GM12891 (cell line): ENCODE measurements around the gene FSCN2.

Experiments
- DNase-seq: peaks from one replicate; pipeline ENCODE4 v3.0.0; 2011; ENCODE audit warnings: low spot score; ENCODE audit not compliant: insufficient read length
- FAIRE-seq: peaks from 2 replicates; lab custom pipeline; 2011; peaks lifted over from hg19 to GRCh38; lab: Jason Lieb, UNC
- PAX5 ChIP-seq: IDR thresholded peaks from 2 replicates; pipeline ENCODE4 v1.6.1; 2011; ENCODE audit warnings: low read length, moderate library complexity, mild to moderate bottlenecking; ENCODE audit not compliant: insufficient read depth, severe bottlenecking
- POLR2A ChIP-seq: IDR thresholded peaks from 2 replicates; pipeline ENCODE4 v1.6.1; 2011; ENCODE audit warnings: low read depth, low read length, control low read depth
- POLR2AphosphoS5 ChIP-seq: IDR thresholded peaks from 2 replicates; pipeline ENCODE4 v1.6.1; 2011; ENCODE audit warnings: low read depth, low read length, control low read depth
- POU2F2 ChIP-seq: IDR thresholded peaks from 2 replicates; pipeline ENCODE4 v1.6.1; 2011; ENCODE audit warnings: low read depth, mild to moderate bottlenecking, control low read depth, low read length, moderate library complexity
- SPI1 ChIP-seq: IDR thresholded peaks from 2 replicates; pipeline ENCODE4 v1.6.1; 2011; ENCODE audit warnings: low read depth, low read length, control low read depth
- TAF1 ChIP-seq: IDR thresholded peaks from 2 replicates; pipeline ENCODE4 v1.6.1; 2011; ENCODE audit warnings: low read depth, low read length, control low read depth

FSCN2 gene

GRCh38 chr17:81575836-81576235 lies 47.7 kb downstream of the FSCN2 start:
- TF ChIP-seq PAX5 (no peak), SPI1 (no peak), POLR2AphosphoS5 (no peak)
- FAIRE-seq (no peak), DNase-seq (no peak)

DNA sequence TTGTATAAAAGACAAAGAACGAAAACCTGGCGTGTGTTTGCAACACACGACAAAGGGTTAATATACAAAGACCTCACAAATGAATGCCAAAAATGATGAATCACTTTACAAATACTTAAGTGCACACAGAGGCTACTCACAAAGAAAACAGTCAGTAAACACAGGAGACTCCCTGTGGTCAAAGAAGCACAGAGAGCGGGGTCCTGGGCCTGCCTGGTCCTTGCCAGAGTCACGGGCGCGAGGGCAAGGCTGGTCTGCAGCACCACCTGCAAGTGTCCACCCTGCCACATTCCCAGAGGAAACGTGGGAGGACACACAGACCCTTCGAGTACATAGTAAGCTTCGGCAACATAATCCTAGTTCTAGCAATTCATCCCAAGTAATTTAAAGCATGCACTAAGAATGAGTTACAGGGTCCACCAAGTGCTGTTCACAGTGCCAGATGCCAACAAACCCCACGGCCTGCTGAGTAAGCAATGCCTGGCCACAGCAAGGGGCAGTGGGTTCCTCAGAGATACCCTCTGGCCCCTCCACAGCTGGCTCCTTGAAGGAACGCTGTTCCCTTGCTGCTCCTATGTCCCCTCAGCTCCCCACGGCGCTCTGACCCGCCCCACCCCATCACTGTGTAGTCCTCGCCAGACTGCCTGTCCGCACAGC lies 48.6 kb downstream of the FSCN2 start:
- no peak for DNase-seq
- FAIRE-seq, result no peak
- TF ChIP-seq SPI1, result no peak
- TF ChIP-seq POLR2A, result no peak
- TF ChIP-seq POLR2AphosphoS5, result no peak
- TF ChIP-seq PAX5, result no peak
- no peak for TF ChIP-seq TAF1
- no peak for TF ChIP-seq POU2F2

- DNase-seq, result no peak
- FAIRE-seq, result no peak
- TF ChIP-seq TAF1, result no peak
- no peak for TF ChIP-seq SPI1
- no peak for TF ChIP-seq POLR2A
- TF ChIP-seq POU2F2, result no peak
- no peak for TF ChIP-seq PAX5
- TF ChIP-seq POLR2AphosphoS5, result no peak
Measured at GRCh38 chr17:81577278-81578000, 49.3 kb downstream of the FSCN2 start.

DNA sequence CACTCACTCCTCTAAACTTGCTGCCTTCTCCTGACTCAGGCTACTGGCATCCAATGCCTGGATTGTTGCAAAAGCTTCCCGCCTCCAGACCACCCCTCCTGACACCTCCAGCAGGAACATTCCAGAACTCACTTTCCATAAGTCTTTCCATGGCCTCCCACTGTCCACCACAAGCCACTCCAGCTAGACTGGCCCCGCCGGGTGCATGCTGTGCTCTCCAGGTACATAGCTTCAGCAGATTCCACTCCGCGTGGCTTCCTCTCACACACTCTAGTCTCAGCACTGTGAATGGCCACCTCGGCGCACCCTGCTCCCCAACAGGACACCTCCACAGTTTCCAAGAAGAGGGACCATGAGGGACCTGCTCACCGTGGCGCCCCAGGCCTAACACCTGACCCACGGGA lies 49.9 kb downstream of the FSCN2 start:
- TF ChIP-seq SPI1, result no peak
- TF ChIP-seq POLR2AphosphoS5, result no peak
- TF ChIP-seq TAF1, result no peak
- TF ChIP-seq POLR2A, result no peak
- TF ChIP-seq PAX5, result no peak
- FAIRE-seq (no peak), DNase-seq (no peak)

GRCh38 chr17:81578561-81579225 lies 50.5 kb downstream of the FSCN2 start:
- DNase-seq (no peak), FAIRE-seq (no peak)

DNA sequence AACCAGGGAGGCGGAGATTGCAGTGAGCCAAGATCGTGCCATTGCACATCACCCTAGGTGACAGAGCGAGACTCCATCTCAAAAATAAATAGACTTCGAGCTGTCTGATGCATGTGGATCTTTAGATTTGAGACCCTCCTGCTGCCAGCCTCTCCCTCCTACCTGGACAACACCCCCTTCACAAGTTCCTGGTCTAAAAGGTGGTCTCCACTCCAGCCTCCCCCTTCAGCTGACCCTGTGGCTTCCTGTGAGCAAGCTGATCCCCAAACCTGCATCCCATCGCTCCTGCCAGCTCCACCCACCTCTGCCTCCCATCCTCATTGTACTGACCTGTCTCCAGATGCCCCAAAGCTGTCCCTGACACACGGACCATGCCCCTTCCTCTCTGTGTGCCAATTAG lies 51.1 kb downstream of the FSCN2 start:
- FAIRE-seq (no peak), DNase-seq (no peak)
- TF ChIP-seq POLR2A, result no peak

More at GRCh38 chr17:81578561-81579225, 50.5 kb downstream of the FSCN2 start:
- TF ChIP-seq POU2F2 (no peak), POLR2A (no peak), SPI1 (no peak), TAF1 (no peak)

GRCh38 chr17:81579821-81580321 lies 51.7 kb downstream of the FSCN2 start:
- DNase-seq (no peak), FAIRE-seq (no peak)
- TF ChIP-seq POU2F2 (no peak), TAF1 (no peak), POLR2A (no peak), POLR2AphosphoS5 (no peak), SPI1 (no peak)

DNA sequence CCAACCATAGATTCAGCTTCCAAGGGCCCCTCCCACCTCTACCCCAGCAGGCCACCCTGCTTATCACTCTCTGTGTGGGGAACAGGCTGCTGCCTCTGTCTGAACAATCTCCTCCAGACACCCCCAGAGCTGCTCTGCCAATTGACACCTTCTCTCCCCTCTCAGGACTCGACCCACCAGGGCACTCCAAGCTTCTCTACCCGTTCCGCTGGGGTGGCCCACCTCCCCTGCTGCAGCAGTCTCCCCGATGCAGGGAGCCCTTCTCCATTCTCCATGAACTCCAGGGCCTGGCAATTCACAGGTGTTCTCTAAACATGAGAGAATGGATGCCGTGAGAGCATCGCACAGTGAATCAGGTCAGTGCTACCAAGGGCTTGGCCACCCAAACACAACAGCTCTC lies 52.3 kb downstream of the FSCN2 start:
- DNase-seq, result no peak
- no peak for TF ChIP-seq POLR2AphosphoS5
- TF ChIP-seq POU2F2, result no peak
- TF ChIP-seq TAF1, result no peak
- TF ChIP-seq PAX5, result no peak
- TF ChIP-seq SPI1, result no peak
- TF ChIP-seq POLR2A, result no peak
- no peak for FAIRE-seq

GRCh38 chr17:81581758-81582157 lies 53.6 kb downstream of the FSCN2 start:
- DNase-seq (no peak), FAIRE-seq (no peak)
- TF ChIP-seq TAF1, result no peak
- no peak for TF ChIP-seq SPI1
- no peak for TF ChIP-seq PAX5
- no peak for TF ChIP-seq POU2F2
- no peak for TF ChIP-seq POLR2AphosphoS5
- TF ChIP-seq POLR2A, result no peak

DNA sequence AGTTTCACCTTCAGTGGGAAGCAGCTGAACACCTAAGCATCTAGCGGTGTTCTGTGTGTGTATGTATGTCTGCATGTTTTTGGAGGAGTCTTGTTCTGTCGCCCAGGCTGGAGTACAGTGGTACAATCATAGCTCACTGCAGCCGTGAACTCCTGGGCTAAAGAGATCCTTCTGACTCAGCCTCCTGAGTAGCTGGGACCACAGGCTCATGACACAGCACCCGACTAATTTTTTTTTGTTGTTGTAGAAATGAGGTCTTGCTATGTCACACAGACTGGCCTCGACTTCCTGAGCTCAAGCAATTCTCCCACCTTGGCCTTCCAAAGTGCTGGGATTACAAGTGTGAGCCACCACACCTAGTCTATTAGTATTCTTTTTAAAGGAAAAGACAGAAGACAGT lies 54.2 kb downstream of the FSCN2 start:
- TF ChIP-seq POLR2A (no peak), POLR2AphosphoS5 (no peak), POU2F2 (no peak), PAX5 (no peak), TAF1 (no peak), SPI1 (no peak)
- DNase-seq (no peak), FAIRE-seq (no peak)
